8988T (cell line): ENCODE results near the gene MEX3A.
"Not testable (repeated sequence)": the region's sequence is repeated elsewhere in the genome, so short reads cannot be mapped to it uniquely, and the experiment has no call there.

Experiments used
- DNase-seq: peaks from one replicate; pipeline ENCODE4 v3.0.0; 2011

MEX3A gene

DNA sequence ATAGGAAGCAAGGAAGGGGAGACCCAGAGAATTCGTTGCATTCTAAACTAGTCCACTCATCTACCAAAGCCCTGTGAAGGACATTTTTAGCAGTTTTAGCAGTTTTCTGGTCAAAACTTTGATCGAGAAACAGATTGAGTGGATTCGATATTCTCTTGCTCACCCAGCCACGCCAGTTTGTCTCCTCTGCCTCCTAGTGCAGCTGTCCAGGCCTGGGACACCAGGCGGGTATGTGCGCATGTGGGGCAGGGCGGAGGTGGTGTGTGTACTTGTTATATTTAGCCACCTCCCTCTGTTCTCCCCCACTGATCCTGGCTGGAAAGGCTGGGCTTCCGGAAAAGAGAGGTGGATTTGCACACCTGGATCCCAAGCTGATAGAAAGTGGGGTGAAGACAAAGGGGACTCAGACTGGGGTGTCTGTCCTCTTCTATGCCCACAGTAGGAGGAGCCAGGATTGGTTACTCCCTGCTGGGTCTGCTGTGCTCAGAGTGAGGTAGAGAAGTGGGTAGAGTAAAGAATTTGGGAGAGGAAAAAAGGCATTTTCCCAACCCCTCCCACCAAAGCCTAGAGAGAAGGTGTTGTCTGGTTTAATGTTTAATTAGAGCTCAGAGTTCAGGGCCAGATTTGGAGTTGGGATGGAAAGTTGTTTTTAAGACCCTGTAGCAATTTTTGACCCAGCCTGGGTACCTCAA is 36.1 kb upstream of the MEX3A start:
- no peak for DNase-seq

DNA sequence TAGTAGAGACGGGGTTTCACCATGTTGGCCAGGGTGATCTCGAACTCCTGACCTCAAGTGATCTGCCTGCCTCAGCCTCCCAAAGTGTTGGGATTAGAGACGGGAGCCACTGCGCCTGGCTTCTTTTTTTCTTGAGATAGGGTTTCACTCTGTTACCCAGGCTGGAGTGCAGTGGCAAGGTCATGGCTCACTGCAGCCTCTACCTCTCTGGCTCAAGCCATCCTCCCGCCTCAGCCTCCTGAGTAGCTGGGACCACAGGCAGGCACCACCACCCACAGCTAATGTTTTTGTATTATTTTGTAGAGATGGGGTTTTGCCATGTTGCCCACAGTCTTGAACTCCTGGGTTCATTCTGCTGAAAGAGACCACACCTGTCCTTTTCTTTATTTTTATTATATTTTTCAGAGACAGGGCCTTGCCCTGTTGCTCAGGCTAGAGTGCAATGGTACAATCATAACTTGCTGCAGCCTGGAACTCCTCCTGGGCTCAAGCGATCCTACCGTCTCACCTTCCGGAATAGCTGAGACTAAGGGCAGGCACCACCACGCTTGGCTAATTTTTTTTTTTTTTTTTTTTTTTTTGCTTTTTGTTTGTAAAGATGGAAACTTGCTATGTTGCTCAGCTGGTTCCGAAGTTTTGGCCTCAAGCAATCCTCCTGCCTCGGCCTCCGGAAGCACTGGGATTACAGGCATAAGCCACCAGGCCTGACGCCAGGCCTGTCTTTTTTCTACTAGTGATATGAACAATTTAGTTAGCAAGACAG is 35.3 kb upstream of the MEX3A start:
- DNase-seq = no peak

DNA sequence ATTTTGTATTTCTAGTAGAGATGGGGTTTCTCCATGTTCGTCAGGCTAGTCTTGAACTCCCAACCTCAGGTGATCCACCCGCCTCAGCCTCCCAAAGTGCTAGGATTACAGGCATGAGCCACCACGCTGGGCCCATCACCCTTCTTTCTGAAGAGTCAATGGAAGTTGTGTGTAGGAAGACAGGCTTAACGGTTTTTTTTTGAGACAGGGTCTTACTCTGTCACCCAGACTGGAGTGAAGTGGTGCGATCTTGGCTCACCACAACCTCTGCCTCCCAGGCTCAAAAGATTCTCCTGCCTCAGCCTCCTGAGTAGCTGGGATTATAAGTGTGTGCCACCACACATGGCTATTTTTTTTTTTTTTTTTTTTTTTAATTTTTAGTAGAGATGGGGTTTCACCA is 34.5 kb upstream of the MEX3A start:
- not testable (repeated sequence) for DNase-seq

DNA sequence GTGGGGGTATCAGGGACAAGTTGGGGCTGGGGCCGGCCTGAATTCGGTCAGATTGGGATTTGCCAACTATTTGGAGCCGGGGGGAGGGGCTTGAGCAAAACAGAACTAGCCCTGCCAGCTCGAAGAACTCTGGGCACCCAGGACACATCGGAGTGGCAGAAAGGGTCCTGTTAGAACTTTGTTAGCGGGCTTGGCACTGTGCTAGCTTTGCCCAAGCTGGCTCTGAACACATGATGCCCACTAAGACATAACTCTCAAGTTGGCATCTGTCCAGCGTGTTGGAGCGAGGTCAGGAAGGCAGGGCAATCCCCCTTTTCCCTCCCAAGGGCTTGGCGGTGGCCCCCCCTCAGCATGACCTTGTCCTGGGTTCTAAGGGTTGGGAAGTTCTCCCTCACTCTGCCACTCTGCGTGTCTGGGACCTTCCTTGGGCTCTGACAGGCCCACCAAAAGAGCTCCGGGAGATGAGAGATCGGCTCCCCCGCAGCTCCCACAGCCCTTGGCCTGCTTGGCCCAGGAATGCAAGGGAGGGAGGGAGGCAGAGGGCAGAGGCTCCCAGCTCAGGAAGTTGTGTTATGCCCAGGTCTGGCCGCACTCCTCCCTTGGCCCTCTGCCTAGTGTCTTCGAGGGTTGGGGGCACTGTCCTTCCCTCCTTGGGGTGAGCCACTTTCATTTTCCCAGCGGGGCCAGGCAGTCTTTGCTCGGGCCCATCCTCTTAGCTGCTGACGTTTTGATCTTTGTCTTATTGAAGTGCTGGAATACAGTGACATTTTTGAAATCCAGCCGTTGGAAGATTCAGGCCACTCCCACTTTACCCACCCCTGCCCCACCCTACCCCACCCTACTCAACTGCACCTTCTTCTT is 33.5 kb upstream of the MEX3A start:
- no peak for DNase-seq

DNA sequence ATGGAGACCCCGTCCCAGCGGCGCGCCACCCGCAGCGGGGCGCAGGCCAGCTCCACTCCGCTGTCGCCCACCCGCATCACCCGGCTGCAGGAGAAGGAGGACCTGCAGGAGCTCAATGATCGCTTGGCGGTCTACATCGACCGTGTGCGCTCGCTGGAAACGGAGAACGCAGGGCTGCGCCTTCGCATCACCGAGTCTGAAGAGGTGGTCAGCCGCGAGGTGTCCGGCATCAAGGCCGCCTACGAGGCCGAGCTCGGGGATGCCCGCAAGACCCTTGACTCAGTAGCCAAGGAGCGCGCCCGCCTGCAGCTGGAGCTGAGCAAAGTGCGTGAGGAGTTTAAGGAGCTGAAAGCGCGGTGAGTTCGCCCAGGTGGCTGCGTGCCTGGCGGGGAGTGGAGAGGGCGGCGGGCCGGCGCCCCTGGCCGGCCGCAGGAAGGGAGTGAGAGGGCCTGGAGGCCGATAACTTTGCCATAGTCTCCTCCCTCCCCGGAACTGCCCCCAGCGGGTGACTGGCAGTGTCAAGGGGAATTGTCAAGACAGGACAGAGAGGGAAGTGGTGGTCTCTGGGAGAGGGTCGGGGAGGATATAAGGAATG is 32.8 kb upstream of the MEX3A start:
- DNase-seq = no peak

DNA sequence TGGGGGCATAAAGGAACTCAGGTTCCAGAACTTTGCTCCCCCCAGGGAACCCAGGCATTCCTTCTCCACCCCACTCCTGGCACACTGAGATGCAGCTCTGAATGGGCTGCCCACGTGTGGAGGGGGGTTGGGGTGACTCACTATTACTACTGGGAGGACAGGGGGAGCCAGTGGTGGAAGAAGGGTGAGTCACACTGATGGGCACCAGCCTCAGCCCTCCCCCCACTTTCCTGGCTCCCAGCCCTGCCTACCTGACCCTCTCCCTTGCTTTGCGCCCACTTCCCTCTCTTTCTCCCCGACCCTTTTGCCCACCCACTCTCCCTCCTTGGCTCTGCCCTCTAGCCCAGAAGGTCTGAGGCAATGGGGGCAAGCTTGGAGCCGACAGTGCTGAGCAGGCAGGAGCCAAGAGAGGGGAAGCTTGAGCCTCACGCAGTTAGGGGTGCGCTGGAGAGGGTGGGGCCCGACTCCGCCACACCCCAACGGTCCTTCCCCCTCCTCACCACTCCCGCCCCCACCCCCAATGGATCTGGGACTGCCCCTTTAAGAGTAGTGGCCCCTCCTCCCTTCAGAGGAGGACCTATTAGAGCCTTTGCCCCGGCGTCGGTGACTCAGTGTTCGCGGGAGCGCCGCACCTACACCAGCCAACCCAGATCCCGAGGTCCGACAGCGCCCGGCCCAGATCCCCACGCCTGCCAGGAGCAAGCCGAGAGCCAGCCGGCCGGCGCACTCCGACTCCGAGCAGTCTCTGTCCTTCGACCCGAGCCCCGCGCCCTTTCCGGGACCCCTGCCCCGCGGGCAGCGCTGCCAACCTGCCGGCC is 32.0 kb upstream of the MEX3A start, which contains the start of gene LMNA:
Gene LMNA, plus strand, starts transcription at position 611 of the 818 bp plus-strand sequence. CDS start 208 bp downstream, outside the sequence.
- DNase-seq = peak; percentile 90

DNA sequence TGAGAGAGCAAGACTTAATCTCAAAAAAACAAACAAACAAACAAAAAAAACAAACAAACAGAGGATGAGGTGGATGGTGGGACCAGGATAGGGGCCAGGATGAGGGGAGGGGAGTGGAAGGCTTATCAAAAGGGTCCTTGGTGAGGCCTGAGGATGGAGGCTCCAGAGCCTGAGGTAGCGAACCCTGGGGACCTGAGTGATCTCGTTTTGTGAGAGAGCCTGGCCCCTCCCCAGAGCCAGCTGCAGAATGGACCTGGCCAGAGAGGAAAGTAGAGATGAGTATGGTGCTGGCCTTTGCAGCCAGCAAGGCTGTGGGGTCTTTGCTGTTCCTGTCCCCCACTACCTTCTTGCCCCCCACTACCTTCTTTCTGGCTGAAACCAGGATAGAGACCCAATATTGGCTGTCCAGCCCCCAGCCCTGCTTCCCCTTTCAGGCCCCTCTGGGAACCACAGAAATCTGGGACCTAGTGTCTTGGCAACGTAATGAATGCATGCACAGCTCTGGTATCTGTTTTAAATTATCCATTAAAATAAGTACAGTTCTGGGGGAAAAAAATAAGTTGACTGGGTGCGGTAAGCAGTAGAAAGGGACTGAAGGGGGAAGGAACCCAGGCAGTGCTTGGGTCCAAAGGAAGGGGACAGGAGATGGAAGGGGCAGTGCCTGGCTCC is 31.2 kb upstream of the MEX3A start:
- DNase-seq = no peak

DNA sequence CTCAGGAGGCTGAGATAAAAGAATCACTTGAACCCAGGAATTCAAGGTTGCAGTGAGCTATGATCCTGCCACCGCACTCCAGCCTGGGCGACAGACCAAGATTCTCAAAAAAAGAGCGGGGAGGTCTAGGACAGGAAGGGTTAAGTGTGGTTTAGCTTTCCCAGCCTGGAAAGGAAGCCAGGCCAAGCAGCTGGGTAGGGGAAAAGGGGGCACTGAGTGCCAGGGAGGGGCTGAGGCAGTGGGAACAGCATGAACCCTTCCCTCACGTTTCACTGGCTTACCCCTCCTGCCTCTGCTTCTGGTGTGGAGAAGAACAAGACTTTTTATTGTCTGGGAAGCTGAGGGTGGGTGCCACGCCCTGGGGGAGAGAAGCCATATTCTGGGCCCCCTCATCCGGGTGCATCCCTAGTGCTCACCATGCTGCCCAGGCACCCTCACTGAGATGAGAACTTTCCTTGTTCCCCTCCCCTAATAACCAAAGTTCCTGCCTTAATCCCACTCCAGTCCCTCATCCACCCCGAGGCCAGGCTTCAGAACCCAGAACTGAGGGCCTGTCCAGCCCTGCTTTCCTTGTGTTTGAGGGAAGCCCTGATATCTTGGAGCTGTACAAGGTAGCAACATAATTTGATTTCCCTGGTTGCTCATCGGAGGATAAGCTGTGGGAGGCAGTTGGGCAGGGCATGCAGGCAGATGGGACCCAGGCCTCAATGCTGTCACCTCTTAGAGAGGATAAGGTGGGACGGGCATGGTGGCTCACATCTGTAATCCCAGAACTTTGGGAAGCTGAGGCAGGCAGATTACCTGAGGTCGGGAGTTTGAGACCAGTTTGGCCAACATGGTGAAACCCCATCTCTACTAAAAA is 30.2 kb upstream of the MEX3A start:
- DNase-seq = no peak

DNA sequence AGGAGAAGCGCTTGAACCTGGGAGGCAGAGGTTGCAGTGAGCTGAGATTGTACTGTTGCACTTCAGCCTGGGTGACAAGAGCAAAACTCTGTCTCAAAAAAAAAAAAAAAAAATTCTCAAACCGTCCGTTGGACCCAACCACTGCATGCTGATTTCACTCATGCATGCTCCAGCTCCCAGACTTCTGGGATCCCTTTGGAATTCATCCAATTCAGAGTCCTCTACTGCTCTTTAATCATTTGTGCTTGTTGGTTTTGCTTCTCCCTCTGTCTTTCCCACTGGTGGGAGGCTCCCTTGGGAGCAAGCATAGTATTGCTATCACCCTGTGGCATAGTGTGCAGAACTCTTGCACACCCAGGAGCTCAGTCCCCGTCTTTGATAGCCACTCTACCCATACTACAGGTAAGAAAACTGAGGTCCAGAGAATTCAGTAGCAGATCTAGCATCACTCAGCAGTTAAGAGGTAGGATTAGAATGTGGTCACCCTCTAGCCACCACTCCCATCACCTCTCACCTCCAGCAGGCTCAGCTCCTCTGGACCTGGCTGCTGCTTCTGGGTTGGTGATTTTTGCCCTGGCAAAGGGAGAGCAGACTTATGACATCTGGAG is 29.2 kb upstream of the MEX3A start:
- DNase-seq = no peak

DNA sequence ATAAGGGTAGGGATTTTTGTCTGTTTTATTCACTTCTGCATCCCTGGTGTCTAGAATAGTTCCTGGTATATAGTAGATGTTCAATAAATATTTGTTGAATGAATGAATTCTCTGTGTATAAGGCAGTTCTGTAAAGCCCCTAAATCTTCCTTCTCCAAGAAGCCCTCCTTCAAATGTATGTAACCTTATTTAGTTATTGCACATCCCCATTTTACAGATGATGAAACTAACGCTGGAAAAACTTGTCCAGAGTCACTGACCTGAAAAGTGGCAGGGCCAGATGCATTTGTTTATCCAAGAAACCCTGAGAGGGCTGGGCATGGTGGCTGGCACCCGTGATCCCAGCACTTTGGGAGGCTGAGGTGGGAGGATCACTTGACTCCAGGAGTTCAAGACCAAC is 28.0 kb upstream of the MEX3A start:
- no peak for DNase-seq

DNA sequence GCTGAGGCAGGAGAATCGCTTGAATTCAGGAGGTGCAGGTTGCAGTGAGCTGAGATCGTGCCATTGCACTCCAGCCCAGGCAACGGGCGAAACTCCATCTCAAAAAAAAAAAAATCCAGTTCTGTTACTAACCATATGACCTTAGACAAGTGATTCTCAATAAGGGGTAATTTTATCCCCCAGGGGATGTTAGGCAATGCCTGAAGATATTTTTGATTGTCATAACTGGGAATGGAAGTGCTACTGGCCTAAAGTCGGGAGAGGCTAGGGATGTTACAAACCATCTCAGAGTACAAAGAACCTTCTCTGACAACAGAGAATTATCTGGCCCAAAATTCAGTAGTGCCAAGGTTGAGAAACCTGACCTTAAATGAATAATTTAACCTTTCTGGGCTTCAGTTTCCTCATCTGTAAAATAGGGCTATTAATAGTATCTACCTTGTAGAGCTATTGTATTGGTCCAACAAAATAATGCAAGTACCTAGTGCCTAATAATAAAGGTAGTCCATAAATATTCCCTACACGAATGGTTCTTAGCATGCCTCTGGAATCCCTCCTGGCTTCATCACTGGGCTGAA is 26.5 kb upstream of the MEX3A start:
- DNase-seq = no peak

DNA sequence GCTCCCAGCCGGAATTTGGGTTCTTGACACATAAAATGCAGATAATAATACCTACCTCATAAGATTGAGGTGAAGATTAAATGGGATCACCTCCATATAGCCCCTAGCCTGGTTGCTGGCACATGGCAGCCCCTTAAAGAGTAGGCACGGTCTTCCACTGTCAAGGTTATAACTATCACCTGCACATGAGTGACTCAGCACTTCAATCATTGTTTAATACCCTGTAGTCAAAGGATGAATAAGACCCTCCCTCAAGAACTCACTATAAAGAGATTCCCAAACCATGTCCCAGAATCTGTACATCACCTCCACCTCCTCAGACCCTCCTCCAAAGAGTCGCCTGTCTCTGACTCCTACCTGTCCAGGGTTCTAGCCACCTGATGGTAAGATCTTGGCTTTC is 25.8 kb upstream of the MEX3A start:
- DNase-seq = no peak

DNA sequence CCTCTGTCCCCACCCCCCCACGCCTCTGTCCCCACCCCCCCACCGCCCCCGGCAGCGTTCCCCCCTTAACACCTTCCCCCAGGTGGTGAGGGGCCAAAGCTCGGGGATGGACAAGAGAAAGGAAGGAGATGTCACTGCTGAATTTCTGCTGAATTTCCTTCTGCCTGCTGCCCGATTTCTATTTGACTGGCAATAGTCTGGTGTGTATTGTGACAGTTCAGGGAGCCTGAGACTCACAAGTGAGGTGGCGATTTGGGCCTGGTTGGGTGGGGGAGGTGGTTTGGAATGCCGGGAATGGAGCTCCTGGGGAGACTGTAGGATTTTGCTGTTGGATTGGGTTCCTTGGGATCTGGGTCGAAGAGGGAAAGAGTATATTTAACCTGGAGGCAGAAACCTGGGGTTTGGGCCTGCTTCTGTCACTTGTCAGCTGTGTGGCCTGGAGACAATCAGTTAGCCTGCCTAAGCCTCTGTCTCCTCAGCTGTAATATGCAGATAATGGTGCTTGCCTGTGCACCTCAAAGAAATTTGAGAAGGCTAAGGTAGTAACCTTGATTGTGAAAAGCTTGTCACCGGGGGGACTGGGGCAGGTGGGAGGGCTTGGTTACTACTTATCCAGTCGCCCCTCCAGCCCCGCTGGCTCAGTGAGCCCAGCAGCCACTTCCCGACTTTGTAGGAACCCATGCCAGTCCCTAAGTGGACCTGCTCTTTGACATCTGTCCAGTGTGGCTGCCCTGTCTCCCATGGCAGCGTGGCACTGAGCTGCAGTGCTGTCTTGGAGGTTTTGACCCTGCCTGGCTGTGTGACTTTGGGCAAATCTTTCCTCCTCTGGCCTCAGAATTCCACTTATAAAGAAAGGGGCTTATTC is 24.6 kb upstream of the MEX3A start:
- no peak for DNase-seq

DNA sequence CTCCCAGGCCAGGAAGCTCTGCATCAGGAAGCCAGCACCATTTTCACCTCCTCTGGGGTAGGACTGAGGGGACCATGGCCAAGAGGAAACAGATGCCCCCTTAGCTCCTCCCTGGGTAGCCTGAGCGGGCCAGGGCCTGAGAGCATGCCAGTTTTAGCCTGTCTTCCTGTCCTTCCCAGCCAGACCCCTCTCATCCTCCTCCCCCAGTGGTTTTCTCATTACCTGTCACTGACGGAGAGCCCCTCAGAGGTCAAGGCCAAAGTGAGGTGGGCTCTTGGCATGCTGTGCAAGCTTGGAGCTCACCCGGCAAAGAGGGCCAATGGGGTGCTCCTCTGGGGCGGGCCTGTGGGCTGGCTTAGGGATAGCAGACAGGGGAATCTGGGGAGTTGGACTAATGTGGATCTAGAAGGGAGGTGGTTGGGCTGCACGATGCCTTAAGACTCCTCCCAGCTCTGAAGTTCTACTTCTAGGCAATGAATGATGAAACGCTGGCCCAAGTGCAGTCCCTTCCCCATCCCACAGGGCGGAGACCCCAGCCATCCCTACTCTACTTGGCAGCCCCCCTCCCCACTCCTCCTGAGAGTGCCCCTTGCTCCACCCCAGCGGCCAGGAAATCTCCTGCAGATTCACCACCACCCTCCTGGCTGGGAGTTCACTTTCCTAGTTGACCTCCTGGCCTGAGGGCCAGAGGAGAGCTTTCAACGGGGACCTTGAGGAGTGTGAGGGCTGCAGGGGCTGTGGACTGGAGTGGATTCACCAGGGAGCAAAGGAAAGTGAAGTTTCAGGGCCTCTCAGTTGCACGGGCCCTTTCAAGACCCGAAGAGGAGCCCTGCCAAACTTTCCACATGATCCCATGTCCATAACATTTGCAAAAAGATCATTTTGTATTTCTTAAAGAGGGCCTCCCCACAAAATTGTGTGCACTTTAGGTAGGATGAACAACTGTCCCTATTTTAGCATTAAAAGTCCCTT is 22.9 kb upstream of the MEX3A start:
- no peak for DNase-seq

DNA sequence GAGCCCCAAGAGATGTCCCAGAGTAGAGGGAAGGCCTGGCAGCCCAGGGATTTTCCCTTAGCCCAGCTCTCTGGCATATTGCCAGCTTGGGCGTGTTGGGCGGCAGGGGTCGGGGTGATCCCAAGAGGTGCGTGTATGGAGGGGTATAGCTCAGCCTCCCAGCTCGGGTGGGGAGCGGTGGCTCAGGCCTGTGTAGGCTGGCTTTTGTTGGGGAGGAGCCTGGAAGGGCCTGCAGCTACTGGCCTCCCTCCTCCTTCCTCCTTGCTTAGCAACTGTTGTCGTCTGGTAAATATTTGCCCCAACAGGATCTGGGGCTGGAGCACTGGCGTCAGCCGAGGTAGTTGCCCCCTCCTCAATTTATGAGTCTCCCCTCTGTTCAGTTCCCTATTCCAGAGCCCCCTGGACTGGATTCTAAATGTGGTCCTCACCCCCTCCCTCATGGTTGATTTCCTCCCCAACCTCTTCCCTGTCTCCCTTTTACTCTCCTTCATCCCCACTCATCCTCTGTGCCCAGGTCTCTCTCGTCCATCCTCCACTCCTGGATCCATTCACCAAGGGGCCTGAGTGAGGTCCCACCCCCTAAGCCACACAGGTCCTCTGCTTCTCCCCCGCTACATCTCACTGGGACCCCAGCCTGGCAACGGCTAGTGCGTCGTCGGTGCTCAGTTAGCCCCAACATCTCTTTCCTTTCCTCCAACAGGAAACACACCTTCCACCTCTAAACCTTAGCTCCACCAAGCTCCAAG is 22.0 kb upstream of the MEX3A start:
- DNase-seq = no peak

DNA sequence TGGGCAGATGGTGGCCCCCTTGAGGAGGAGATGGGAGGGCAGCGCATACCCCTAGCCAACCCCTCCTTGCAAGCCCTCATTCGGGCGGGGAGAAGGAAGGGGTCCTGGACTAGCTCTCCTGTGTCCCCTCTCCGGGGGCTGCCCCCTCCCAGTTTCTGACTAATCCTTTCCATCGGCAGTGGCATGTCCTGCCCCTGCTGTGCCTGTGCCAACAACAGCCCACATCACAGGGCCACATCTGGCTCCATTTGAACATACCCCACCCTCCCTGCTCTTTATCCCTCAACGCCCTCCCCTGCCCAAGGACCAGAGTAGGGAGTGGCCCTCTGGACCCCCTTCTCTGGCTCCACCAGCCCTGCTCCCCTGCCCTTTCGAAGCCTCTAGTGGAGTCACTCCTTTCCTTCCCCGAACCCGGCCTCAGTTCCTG is 21.3 kb upstream of the MEX3A start:
- peak; percentile 47 for DNase-seq
